Ectodermal cell (in vitro differentiated cells): Measurements from ENCODE around the gene SELENBP1.

Source experiments
- H3K27ac ChIP-seq: 2 replicates; pipeline ENCODE4 v1.7.0; 2013; ENCODE audit warnings: mild to moderate bottlenecking, low read depth, low read length; ENCODE audit not compliant: insufficient read depth, poor library complexity, severe bottlenecking
- H3K27me3 ChIP-seq: 2 replicates; pipeline ENCODE4 v1.7.0; 2013; ENCODE audit warnings: mild to moderate bottlenecking, low read length; ENCODE audit not compliant: insufficient read depth, control insufficient read depth, poor library complexity, severe bottlenecking
- H3K36me3 ChIP-seq: one replicate; pipeline ENCODE4 v1.7.0; 2013; ENCODE audit warnings: low read length; ENCODE audit not compliant: control insufficient read depth, insufficient read depth
- H3K4me1 ChIP-seq: one replicate; pipeline ENCODE4 v1.7.0; 2013; ENCODE audit warnings: low read length; ENCODE audit not compliant: control insufficient read depth, insufficient read depth
- H3K4me3 ChIP-seq: 2 replicates; pipeline ENCODE4 v1.7.0; 2013; ENCODE audit warnings: low read depth, low read length, control low read depth; ENCODE audit not compliant: insufficient read depth
- H3K9me3 ChIP-seq: 2 replicates; pipeline ENCODE4 v1.7.0; 2013; ENCODE audit warnings: mild to moderate bottlenecking, low read length, moderate library complexity; ENCODE audit not compliant: control insufficient read depth
- WGBS, 2 experiments: methylation state at CpG; one replicate each; pipeline ENCODE4 v1.1.7; 2013; ENCODE audit warnings: missing lambda C conversion rate in 2 of 2; 5-methylcytosine and 5-hydroxymethylcytosine counted together

Gene SELENBP1

GRCh38 chr1:151384584-151384983 lies 12.1 kb upstream of the SELENBP1 start:
- 93% methylated on average over 3 of the region's 3 CpGs for WGBS, 2 experiments

GRCh38 chr1:151377150-151377884 lies 4.8 kb upstream of the SELENBP1 start:
- no peak overlapping the region for H3K27ac ChIP-seq
- H3K9me3 ChIP-seq: no peaks in the 10 kb centered on the region
- 92 to 93% methylated on average over 3 of the region's 3 CpGs for WGBS, 2 experiments
- H3K4me3 ChIP-seq: no peak overlapping the region
- no peaks in the 10 kb centered on the region for H3K27me3 ChIP-seq
- H3K4me1 ChIP-seq: peaks cover 12% of the 10 kb centered on the region
- no peaks in the 10 kb centered on the region for H3K36me3 ChIP-seq

More at GRCh38 chr1:151384584-151384983, 12.1 kb upstream of the SELENBP1 start:
- no peaks in the 10 kb centered on the region for H3K36me3 ChIP-seq
- H3K27me3 ChIP-seq: no peaks in the 10 kb centered on the region
- H3K4me3 ChIP-seq: no peak overlapping the region
- H3K27ac ChIP-seq: no peak overlapping the region
- H3K9me3 ChIP-seq: no peaks in the 10 kb centered on the region
- no peaks in the 10 kb centered on the region for H3K4me1 ChIP-seq

GRCh38 chr1:151373196-151373595 lies 691 bp upstream of the SELENBP1 start:
- H3K9me3 ChIP-seq: no peaks in the 10 kb centered on the region
- H3K27me3 ChIP-seq: no peaks in the 10 kb centered on the region
- no peak overlapping the region for H3K4me3 ChIP-seq
- peaks cover 24% of the 10 kb centered on the region for H3K4me1 ChIP-seq
- WGBS, 2 experiments: 93 to 96% methylated on average over 14 of the region's 14 CpGs
- no peak overlapping the region for H3K27ac ChIP-seq
- no peaks in the 10 kb centered on the region for H3K36me3 ChIP-seq

GRCh38 chr1:151371370-151372057 lies 991 bp downstream of the SELENBP1 start:
- 85 to 91% methylated on average over 9 of the region's 9 CpGs for WGBS, 2 experiments
- Histone ChIP-seq H3K4me3 (no peak overlapping the region), H3K4me1 (peaks cover 24% of the 10 kb centered on the region), H3K27ac (no peak overlapping the region), H3K9me3 (no peaks in the 10 kb centered on the region), H3K36me3 (no peaks in the 10 kb centered on the region), H3K27me3 (no peaks in the 10 kb centered on the region)

- H3K9me3 ChIP-seq: no peaks in the 10 kb centered on the region
- no peaks in the 10 kb centered on the region for H3K27me3 ChIP-seq
- H3K4me3 ChIP-seq: no peak overlapping the region
- peaks cover 24% of the 10 kb centered on the region for H3K4me1 ChIP-seq
- H3K27ac ChIP-seq: no peak overlapping the region
- WGBS, 2 experiments: 94 to 96% methylated on average over 6 of the region's 6 CpGs
- peaks cover 4% of the 10 kb centered on the region for H3K36me3 ChIP-seq
These were observed 2.1 kb downstream of the SELENBP1 start for GRCh38 chr1:151370211-151370911.

GRCh38 chr1:151369621-151370048 lies 2.9 kb downstream of the SELENBP1 start:
- 91 to 93% methylated on average over 15 of the region's 15 CpGs for WGBS, 2 experiments
- Histone ChIP-seq H3K36me3 (peaks cover 9% of the 10 kb centered on the region), H3K4me1 (peaks cover 24% of the 10 kb centered on the region), H3K27me3 (no peaks in the 10 kb centered on the region), H3K9me3 (no peaks in the 10 kb centered on the region), H3K4me3 (no peak overlapping the region), H3K27ac (no peak overlapping the region)

GRCh38 chr1:151369302-151369610 lies 3.2 kb downstream of the SELENBP1 start:
- Histone ChIP-seq H3K27me3 (no peaks in the 10 kb centered on the region), H3K27ac (no peak overlapping the region), H3K9me3 (no peaks in the 10 kb centered on the region), H3K4me1 (peaks cover 24% of the 10 kb centered on the region), H3K36me3 (peaks cover 13% of the 10 kb centered on the region), H3K4me3 (no peak overlapping the region)
- WGBS, 2 experiments: 94 to 95% methylated on average over 7 of the region's 7 CpGs

- 92 to 93% methylated on average over 20 of the region's 20 CpGs for WGBS, 2 experiments
- peaks cover 20% of the 10 kb centered on the region for H3K4me1 ChIP-seq
These were observed 3.9 kb downstream of the SELENBP1 start for GRCh38 chr1:151368393-151369301.

GRCh38 chr1:151367658-151368392 lies 4.7 kb downstream of the SELENBP1 start:
- no peak overlapping the region for H3K4me3 ChIP-seq
- H3K9me3 ChIP-seq: peaks cover 2% of the 10 kb centered on the region
- H3K27ac ChIP-seq: no peak overlapping the region
- H3K36me3 ChIP-seq: peaks cover 23% of the 10 kb centered on the region
- H3K4me1 ChIP-seq: peaks cover 12% of the 10 kb centered on the region
- H3K27me3 ChIP-seq: no peaks in the 10 kb centered on the region
- 94 to 97% methylated on average over 8 of the region's 8 CpGs for WGBS, 2 experiments

More at GRCh38 chr1:151368393-151369301, 3.9 kb downstream of the SELENBP1 start:
- H3K36me3 ChIP-seq: peaks cover 19% of the 10 kb centered on the region
- H3K27me3 ChIP-seq: no peaks in the 10 kb centered on the region
- no peak overlapping the region for H3K27ac ChIP-seq
- H3K4me3 ChIP-seq: no peak overlapping the region
- H3K9me3 ChIP-seq: no peaks in the 10 kb centered on the region
